NCI-H1436 (cell line): ENCODE measurements around the gene HSPA12B.
A peak's percentile ranks its signal among the peaks of the same experiment; 100 is the strongest.
"Not testable (repeated sequence)": the region's sequence is repeated elsewhere in the genome, so short reads cannot be mapped to it uniquely, and the experiment has no call there.

Source experiments
- DNase-seq: peaks from one replicate; lab custom pipeline; 2025; lab: John Stamatoyannopoulos, UW

HSPA12B gene

DNA sequence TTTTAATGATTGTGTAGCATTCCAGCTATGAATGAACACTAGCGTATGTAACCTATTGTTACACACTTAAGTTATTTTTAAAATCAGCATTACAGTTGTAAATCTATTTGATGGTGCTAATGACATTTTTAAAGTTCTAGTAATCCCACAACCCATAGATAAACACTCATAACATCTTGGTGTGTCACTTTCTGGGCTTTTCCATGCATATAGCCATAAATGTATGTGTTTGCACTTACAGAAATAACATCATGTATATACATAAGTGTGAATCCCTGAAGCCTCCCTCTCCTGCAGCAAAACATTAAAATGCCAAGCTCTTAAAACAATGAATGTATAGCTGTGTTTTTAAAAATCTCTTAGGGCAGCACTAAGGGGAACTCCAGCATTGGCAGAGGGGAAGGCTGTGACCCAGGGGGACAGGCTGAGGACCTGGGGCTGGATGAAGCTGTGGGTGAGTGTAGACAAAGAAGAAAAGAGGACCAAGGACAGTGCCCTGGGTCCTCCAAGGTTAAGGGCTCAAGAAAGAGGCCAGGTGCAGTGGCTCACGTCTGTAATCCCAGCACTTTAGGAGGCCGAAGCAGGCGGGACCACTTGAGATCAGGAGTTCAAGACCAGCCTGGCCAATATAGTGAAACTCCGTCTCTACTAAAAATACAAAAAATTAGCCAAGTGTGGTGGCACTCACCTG is 55.0 kb downstream of the HSPA12B start:
- DNase-seq: no peak

DNA sequence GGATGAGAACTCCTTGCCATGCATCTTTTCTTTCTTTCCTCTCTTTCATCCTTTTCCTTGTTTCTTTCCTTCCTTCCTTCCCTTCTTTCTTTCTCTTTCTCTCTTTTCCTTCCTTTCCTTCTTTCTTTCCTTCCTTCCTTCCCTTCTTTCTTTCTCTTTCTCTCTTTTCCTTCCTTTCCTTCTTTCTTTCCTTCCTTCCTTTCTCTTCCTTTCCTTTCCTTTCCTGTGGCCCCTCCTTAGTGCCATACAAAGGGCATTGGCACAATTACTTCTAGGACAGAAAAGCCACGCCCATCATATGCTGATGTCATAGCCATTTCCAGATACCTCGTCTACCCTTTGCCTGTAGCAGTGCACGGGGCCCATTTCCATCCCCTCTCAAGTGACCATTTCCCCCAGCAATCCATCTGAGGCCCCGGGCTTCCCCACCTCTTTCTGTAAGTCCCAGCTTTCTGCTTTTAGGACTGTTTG is 56.2 kb downstream of the HSPA12B start:
- peak; percentile 8 for DNase-seq

GRCh38 chr20:3789201-3789600 is 56.7 kb downstream of the HSPA12B start:
- DNase-seq: not testable (repeated sequence)

GRCh38 chr20:3794168-3794567 is 61.7 kb downstream of the HSPA12B start:
- DNase-seq: not testable (repeated sequence)

- DNase-seq: no peak
Observed at GRCh38 chr20:3794701-3795420, 62.4 kb downstream of the HSPA12B start.

- peak; percentile 92 for DNase-seq
Observed at GRCh38 chr20:3795511-3796468, 63.3 kb downstream of the HSPA12B start, which contains the start of gene CDC25B. CDC25B (plus strand) TSS chr20:3796310; CDS start chr20:3796532, 222 bp downstream.

- no peak for DNase-seq
Observed at GRCh38 chr20:3796477-3797225, 64.2 kb downstream of the HSPA12B start.

GRCh38 chr20:3797226-3797545 is 64.7 kb downstream of the HSPA12B start:
- DNase-seq: no peak

GRCh38 chr20:3797592-3798372 is 65.3 kb downstream of the HSPA12B start:
- peak; percentile 48 for DNase-seq

DNA sequence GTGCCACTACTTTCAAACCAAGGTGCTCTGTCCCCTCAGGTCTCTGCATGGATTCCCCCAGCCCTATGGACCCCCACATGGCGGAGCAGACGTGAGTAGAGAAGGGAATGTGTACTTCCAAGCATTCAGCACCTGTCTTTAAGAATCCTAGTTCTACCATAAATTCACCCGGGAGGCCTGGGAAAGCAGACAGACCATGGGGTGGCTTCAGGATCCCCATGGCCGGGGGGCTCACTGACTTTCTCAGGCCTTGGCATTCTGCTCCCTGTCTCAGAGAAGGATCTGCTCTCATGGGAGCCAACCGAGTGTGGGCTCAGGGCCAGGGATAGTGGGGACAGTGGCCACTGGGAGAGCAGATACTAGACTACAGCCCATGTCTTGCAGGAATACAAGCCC is 65.9 kb downstream of the HSPA12B start:
- no peak for DNase-seq

GRCh38 chr20:3798908-3799248 is 66.4 kb downstream of the HSPA12B start:
- no peak for DNase-seq

- no peak for DNase-seq
Observed at GRCh38 chr20:3800256-3800877, 67.9 kb downstream of the HSPA12B start.

- DNase-seq: no peak
Observed at GRCh38 chr20:3800878-3801260, 68.4 kb downstream of the HSPA12B start.

DNA sequence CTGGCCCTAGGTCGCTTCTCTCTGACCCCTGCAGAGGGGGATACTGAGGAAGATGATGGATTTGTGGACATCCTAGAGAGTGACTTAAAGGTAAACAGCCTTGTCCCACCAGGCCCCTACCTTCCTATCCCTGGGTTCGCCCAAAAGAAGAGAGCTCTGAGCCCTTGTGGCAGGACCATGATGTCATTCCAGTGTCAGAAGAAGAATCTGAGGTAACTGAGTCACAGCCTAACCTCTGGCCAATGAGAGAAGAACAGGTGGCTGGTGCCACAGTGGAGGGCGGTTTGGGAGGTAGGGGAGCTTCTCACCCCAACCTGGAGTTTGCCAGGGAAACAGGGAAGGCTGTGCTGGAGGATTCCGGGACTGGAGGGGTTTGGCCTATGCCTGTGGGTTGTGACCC is 68.8 kb downstream of the HSPA12B start:
- DNase-seq: no peak

- DNase-seq: no peak
Observed at GRCh38 chr20:3801846-3802245, 69.4 kb downstream of the HSPA12B start.
